AG04449 (cell line): ENCODE measurements around the gene LDLRAD4.

Source experiments
- CTCF ChIA-PET: fragments of 350-600 bp; formaldehyde crosslinking; extraction: SDS; loops from one replicate; lab custom pipeline; 2021; ENCODE audit warnings: antibody characterized with exemption; lab: Yijun Ruan, JAX
- POLR2A ChIA-PET: fragments of 400-600, 350-600 bp; formaldehyde crosslinking; extraction: SDS; loops from one replicate; lab custom pipeline; 2020; ENCODE audit warnings: antibody characterized with exemption, inconsistent platforms; lab: Yijun Ruan, JAX
- DNase-seq: peaks from one replicate; pipeline ENCODE4 v3.0.0-alpha.2; 2010; ENCODE audit warnings: low read depth, low spot score
- H3K4me3 ChIP-seq: 2 replicates; pipeline ENCODE4 v1.5.1; 2011; ENCODE audit warnings: low read depth, mild to moderate bottlenecking, control low read depth, low read length
- CTCF ChIP-seq: IDR thresholded peaks from one replicate; pipeline ENCODE4 v1.5.1; 2011; ENCODE audit warnings: mild to moderate bottlenecking, moderate library complexity, low read length, control low read depth, inconsistent platforms; ENCODE audit not compliant: insufficient read depth; ENCODE audit errors: missing control alignments

LDLRAD4 gene

GRCh38 chr18:13308369-13308768, 89.8 kb downstream of the LDLRAD4 start:
- ChIA-PET CTCF (no interaction called here), POLR2A (no interaction called here)
- no peak for DNase-seq
- H3K4me3 ChIP-seq = no peak overlapping the region
- no peak for TF ChIP-seq CTCF

- CTCF ChIA-PET = no interaction called here
Observed at GRCh38 chr18:13309031-13309747, 90.6 kb downstream of the LDLRAD4 start.

GRCh38 chr18:13309748-13310670, 91.4 kb downstream of the LDLRAD4 start:
- no peak for TF ChIP-seq CTCF
- no peak overlapping the region for H3K4me3 ChIP-seq
- POLR2A ChIA-PET = no interaction called here
- DNase-seq = no peak
- CTCF ChIA-PET = no interaction called here

More at GRCh38 chr18:13309031-13309747, 90.6 kb downstream of the LDLRAD4 start:
- no peak for DNase-seq
- TF ChIP-seq CTCF = no peak
- no peak overlapping the region for H3K4me3 ChIP-seq
- POLR2A ChIA-PET = no interaction called here

GRCh38 chr18:13311193-13311592, 92.6 kb downstream of the LDLRAD4 start:
- DNase-seq = no peak
- no peak overlapping the region for H3K4me3 ChIP-seq
- ChIA-PET CTCF (no interaction called here), POLR2A (no interaction called here)
- TF ChIP-seq CTCF = no peak

- DNase-seq = no peak
- TF ChIP-seq CTCF = no peak
- ChIA-PET POLR2A (no interaction called here), CTCF (no interaction called here)
- no peak overlapping the region for H3K4me3 ChIP-seq
Observed at GRCh38 chr18:13312515-13312914, 94.0 kb downstream of the LDLRAD4 start.
